GM12878 (cell line): ENCODE results near the gene TCERG1L. TPM values are rescaled to one million over a fixed set of nuclear protein-coding genes. Genes with fewer than 3 reads are reported as not detected.

Source experiments
- ATAC-seq: fragments of 200-7000 bp; cut with Tn5 transposase; 3 replicates; pipeline ENCODE4 v1.9.1; 2020; ENCODE audit warnings: mild to moderate bottlenecking, moderate library complexity
- BruUV-seq: library from RNA; stranded (reverse); fragments of 400-500 nt; replicated peaks from 2 replicates; lab custom pipeline; 2021; lab: Mats Ljungman, UMichigan
- CTCF ChIA-PET: fragments of 300-600 bp; sonication (Branson Sonifier 250); formaldehyde crosslinking; extraction: SDS; loops from one replicate; lab custom pipeline; 2021; ENCODE audit warnings: inconsistent platforms; lab: Yijun Ruan, JAX
- POLR2A ChIA-PET: fragments of 350-600 bp; formaldehyde crosslinking; extraction: SDS; loops from one replicate; lab custom pipeline; 2021; ENCODE audit warnings: inconsistent platforms; lab: Charles Lee
- RAD21 ChIA-PET: fragments of 300-600 bp; sonication (Branson Sonifier 250); formaldehyde crosslinking; loops from one replicate; lab custom pipeline; 2023; ENCODE audit warnings: antibody characterized with exemption; ENCODE audit not compliant: unreplicated experiment; lab: Charles Lee
- SMC1A ChIA-PET: fragments of 300-600 bp; sonication (Branson Sonifier 250); formaldehyde crosslinking; loops from one replicate; lab custom pipeline; 2023; ENCODE audit not compliant: unreplicated experiment, uncharacterized antibody; lab: Charles Lee
- DNase-seq: peaks from one replicate; pipeline ENCODE4 v3.0.0-alpha.2; 2011; ENCODE audit warnings: low read depth, low spot score
- FAIRE-seq: peaks from 3 replicates; lab custom pipeline; 2011; peaks lifted over from hg19 to GRCh38; lab: Jason Lieb, UNC
- H2AFZ ChIP-seq: 2 replicates; pipeline ENCODE4 v1.6.0; 2011; ENCODE audit warnings: low read depth, low read length, control low read depth; ENCODE audit not compliant: control insufficient read depth
- H3K27ac ChIP-seq: 2 replicates; pipeline ENCODE4 v1.5.1; 2011; ENCODE audit warnings: control low read depth; ENCODE audit not compliant: control insufficient read depth, insufficient read depth
- H3K27me3 ChIP-seq, 2 experiments: replicated peaks in 1 of 2; 2 replicates each; pipeline versions ENCODE4 v1.6.0 to v1.6.1; 2011; ENCODE audit warnings: low read length in 1 of 2; ENCODE audit not compliant: control insufficient read depth in 2 of 2, insufficient read depth in 2 of 2
- H3K36me3 ChIP-seq, 2 experiments: 2 replicates each; pipeline ENCODE4 v1.5.1; 2011; ENCODE audit warnings: low read length in 1 of 2; ENCODE audit not compliant: control insufficient read depth in 2 of 2, insufficient read depth in 2 of 2
- H3K4me1 ChIP-seq: 2 replicates; pipeline ENCODE4 v1.6.1; 2011; ENCODE audit warnings: mild to moderate bottlenecking, low read length, moderate library complexity, mixed read lengths; ENCODE audit not compliant: control insufficient read depth, insufficient read depth
- H3K4me2 ChIP-seq: 2 replicates; pipeline ENCODE4 v1.6.0; 2011; ENCODE audit warnings: control low read depth; ENCODE audit not compliant: control insufficient read depth, insufficient read depth
- H3K4me3 ChIP-seq: fragments of 200-600 bp; sonication (generic); 2 replicates; pipeline ENCODE4 v1.5.1; 2016
- H3K79me2 ChIP-seq: 2 replicates; pipeline ENCODE4 v1.6.0; 2011; ENCODE audit warnings: low read length; ENCODE audit not compliant: control insufficient read depth, insufficient read depth
- H3K9ac ChIP-seq: 2 replicates; pipeline ENCODE4 v1.8.0; 2011; ENCODE audit warnings: low read length, control low read depth, mixed read lengths; ENCODE audit not compliant: control insufficient read depth, insufficient read depth
- H3K9me3 ChIP-seq: replicated peaks from 3 replicates; pipeline ENCODE4 v1.5.1; 2011; ENCODE audit warnings: mild to moderate bottlenecking, low read length; ENCODE audit not compliant: control insufficient read depth, insufficient read depth
- H4K20me1 ChIP-seq: 2 replicates; pipeline ENCODE4 v1.6.0; 2011; ENCODE audit not compliant: control insufficient read depth, insufficient read depth
- DPF2 ChIP-seq: fragments of 450-650 bp; IDR thresholded peaks from 2 replicates; pipeline ENCODE4 v1.6.1; 2017; ENCODE audit warnings: mild to moderate bottlenecking
- MEF2B ChIP-seq: fragments of 450-650 bp; IDR thresholded peaks from 2 replicates; pipeline ENCODE4 v1.6.1; 2018; ENCODE audit warnings: mild to moderate bottlenecking, moderate library complexity; ENCODE audit not compliant: partially characterized antibody, poor library complexity, severe bottlenecking
- NBN ChIP-seq: fragments of 450-650 bp; IDR thresholded peaks from 2 replicates; pipeline ENCODE4 v1.6.1; 2016
- STAT3 ChIP-seq: IDR thresholded peaks from 2 replicates; pipeline ENCODE4 v1.6.1; 2011; ENCODE audit warnings: low read depth, low read length, improper control_type of control experiment
- WGBS: methylation state at CpG from one replicate; pipeline ENCODE4 v1.1.6; 2016; ENCODE audit warnings: low lambda C conversion rate; ENCODE audit not compliant: insufficient replicate concordance, insufficient coverage; ENCODE audit errors: missing lambda C conversion rate; 5-methylcytosine and 5-hydroxymethylcytosine counted together
- in situ Hi-C: fragments of 300-500 bp; cut with MboI; formaldehyde crosslinking; loops from 9 replicates; pipeline ENCODE4 v1.14.3; 2018; ENCODE audit warnings: mixed read lengths
- intact Hi-C: fragments of 100-400 bp; cut with micrococcal nuclease; formaldehyde crosslinking; loops from one replicate; pipeline ENCODE4 v1.14.2; 2022; ENCODE audit not compliant: unreplicated experiment
- polyA plus RNA-seq, 11 experiments: library from polyadenylated mRNA; depleted of rRNA in 4 of 11; unstranded in 6 of 11; stranded (reverse) in 5 of 11; fragments of >200 nt; fragmentation: Nextera tagmentation in 4 of 11; fragmentation: Illumina TruSeq in 1 of 11; extraction: Ambion mirVana in 4 of 11; extraction: Trizol in 1 of 11; gene quantifications; 1 replicate in 1 of 11; 2 replicates in 10 of 11; pipeline versions ENCODE4 v1.2.1 to v1.2.3, GENCODE V29; 2011 to 2016; ENCODE audit warnings: inconsistent platforms in 2 of 11, missing spikeins in 2 of 11, low read depth in 1 of 11
- total RNA-seq, 4 experiments: library from RNA; depleted of rRNA in 3 of 4; stranded (reverse); fragments of >200 nt in 3 of 4; fragmentation: Illumina TruSeq in 1 of 4; extraction: Trizol in 1 of 4; gene quantifications; 2 replicates each; pipeline versions ENCODE4 v1.2.1 to v1.2.3, GENCODE V29; 2013 to 2021
- TF ChIP-seq, protein P1 (sequence below): fragments of 450-650 bp; formaldehyde crosslinking; IDR thresholded peaks from 2 replicates; pipeline ENCODE4 v1.4.0; 2022; ENCODE audit warnings: mild to moderate bottlenecking, moderate library complexity

Gene TCERG1L
- total and polyA plus RNA-seq, 10 of the 15 experiments (the other 5 are each of a cell fraction or from before 2014, with no cell fraction given): not detected

DNA sequence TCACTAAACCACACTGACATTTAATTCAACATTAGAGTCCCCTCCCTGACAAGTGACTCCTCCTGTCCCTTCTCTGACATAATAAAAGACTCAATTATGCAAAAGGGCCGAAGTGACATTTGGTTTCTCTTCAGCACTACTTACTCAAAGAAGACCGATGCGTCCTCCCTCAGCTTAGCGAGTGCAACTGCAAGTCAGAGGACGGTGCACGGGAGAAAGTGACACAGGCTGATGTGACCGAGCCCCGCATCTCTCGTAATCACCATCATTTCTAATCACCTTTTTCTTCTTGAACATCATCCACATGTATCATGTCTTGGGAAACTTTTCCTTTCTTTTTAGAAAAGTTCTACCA, 155.7 kb downstream of the TCERG1L start:
- no peak for DNase-seq
- CTCF ChIA-PET: no interaction called here
- RAD21 ChIA-PET: no interaction called here
- intact Hi-C loops: no loop called here
- BruUV-seq: no TSS peak
- Histone ChIP-seq H2AFZ (no peak overlapping the region), H3K4me1 (no peaks in the 10 kb centered on the region), H3K9me3 (no peaks in the 10 kb centered on the region; the same call in 2 of the 3 replicates), H3K9ac (no peak overlapping the region), H3K4me2 (no peak overlapping the region), H4K20me1 (no peaks in the 10 kb centered on the region), H3K27me3 (no peaks in the 10 kb centered on the region), H3K27ac (no peak overlapping the region), H3K4me3 (no peak overlapping the region), H3K36me3 (no peaks in the 10 kb centered on the region), H3K79me2 (no peaks in the 10 kb centered on the region)
- in situ Hi-C loops: no loop called here
- POLR2A ChIA-PET: no interaction called here
- SMC1A ChIA-PET: no interaction called here
- no peak for FAIRE-seq
- TF ChIP-seq MEF2B (no peak), NBN (no peak)
- 62% methylated on average over 9 of the region's 9 CpGs for WGBS
- ATAC-seq: no peak

DNA sequence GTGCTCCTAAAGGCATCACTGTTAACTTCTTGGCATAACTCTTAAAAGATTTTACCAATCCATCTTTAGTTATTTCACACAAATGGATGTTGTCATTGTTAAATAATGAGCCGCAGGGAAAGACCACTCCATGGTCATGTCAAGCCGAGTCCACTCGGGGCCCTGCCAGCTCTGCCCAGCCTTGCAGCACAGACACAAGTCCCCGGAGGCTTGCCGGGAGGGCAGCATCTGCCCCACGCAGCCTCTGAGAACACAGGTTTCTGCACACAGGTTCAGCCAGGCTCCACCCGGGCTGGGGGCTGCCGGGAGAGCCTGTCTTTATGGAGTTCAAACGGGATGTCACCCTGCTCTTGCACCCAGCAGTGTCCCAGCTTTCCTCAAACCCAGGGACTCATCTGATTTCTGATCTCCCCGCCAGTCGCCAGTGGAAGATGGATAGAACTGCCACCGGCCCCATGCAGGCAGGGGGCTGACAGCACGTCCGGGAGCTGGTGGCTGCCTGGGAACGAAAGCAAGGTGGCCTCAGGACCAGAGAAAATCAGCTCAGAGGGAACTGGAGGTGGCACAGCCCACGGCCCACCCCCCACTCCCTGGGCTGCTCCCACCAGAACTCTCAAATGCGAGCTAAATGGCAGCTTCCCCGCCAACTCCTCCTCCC, 156.2 kb downstream of the TCERG1L start:
- no peak overlapping the region for H3K9ac ChIP-seq
- ChIA-PET RAD21 (no interaction called here), CTCF (no interaction called here), POLR2A (no interaction called here), SMC1A (no interaction called here)
- no peak for FAIRE-seq
- no peak overlapping the region for H3K27ac ChIP-seq
- no peak for TF ChIP-seq STAT3
- TF ChIP-seq, protein P1, sequence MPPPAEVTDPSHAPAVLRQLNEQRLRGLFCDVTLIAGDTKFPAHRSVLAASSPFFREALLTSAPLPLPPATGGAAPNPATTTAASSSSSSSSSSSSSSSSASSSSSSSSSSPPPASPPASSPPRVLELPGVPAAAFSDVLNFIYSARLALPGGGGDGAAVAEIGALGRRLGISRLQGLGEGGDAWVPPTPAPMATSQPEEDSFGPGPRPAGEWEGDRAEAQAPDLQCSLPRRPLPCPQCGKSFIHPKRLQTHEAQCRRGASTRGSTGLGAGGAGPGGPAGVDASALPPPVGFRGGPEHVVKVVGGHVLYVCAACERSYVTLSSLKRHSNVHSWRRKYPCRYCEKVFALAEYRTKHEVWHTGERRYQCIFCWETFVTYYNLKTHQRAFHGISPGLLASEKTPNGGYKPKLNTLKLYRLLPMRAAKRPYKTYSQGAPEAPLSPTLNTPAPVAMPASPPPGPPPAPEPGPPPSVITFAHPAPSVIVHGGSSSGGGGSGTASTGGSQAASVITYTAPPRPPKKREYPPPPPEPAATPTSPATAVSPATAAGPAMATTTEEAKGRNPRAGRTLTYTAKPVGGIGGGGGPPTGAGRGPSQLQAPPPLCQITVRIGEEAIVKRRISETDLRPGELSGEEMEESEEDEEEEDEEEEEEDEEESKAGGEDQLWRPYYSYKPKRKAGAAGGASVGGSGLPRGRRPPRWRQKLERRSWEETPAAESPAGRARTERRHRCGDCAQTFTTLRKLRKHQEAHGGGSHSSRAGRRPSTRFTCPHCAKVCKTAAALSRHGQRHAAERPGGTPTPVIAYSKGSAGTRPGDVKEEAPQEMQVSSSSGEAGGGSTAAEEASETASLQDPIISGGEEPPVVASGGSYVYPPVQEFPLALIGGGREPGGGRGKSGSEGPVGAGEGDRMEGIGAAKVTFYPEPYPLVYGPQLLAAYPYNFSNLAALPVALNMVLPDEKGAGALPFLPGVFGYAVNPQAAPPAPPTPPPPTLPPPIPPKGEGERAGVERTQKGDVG (CRISPR knock-in tag): no peak
- no peak for TF ChIP-seq DPF2
- no TSS peak for BruUV-seq
- WGBS: 41% methylated on average over 18 of the region's 18 CpGs
- H3K27me3 ChIP-seq: no peaks in the 10 kb centered on the region
- H3K4me3 ChIP-seq: no peak overlapping the region
- no peaks in the 10 kb centered on the region for H4K20me1 ChIP-seq
- intact Hi-C loops (no loop called here), in situ Hi-C loops (no loop called here)
- H3K36me3 ChIP-seq: no peaks in the 10 kb centered on the region
- no peaks in the 10 kb centered on the region for H3K79me2 ChIP-seq
- no peaks in the 10 kb centered on the region; the same call in 2 of the 3 replicates for H3K9me3 ChIP-seq
- H2AFZ ChIP-seq: no peak overlapping the region
- no peak for DNase-seq
- no peaks in the 10 kb centered on the region for H3K4me1 ChIP-seq
- ATAC-seq: no peak
- no peak overlapping the region for H3K4me2 ChIP-seq
